Ammon's horn (tissue), 1 donor: ENCODE data around the gene FCHO2.

ENCODE experiments used
- DNase-seq: peaks from one replicate; pipeline ENCODE4 v3.0.0-alpha.2; 2016; ENCODE audit warnings: low spot score

The FCHO2 gene

GRCh38 chr5:73028991-73029595 lies 73.3 kb downstream of the FCHO2 start:
- no peak for DNase-seq

DNA sequence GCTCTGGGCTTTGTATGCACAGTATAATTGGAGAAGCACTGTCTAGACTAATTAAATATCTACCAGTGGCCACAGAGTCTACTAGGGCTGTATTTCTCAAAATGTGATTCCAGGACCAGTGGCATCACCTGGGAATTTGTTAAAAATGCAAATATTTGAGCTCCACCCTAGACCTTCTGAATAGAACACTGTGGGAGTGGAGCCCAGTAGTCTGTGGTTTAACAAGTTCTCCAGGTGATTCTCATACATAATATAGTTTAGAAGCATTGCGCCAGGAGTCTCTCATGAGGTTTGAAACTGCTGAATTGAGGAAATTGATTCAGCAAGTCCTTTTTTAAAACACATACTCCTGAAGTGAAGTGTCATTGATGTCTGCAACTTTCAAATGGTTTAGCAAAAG lies 74.7 kb downstream of the FCHO2 start:
- DNase-seq = no peak

GRCh38 chr5:73030995-73031394 lies 75.2 kb downstream of the FCHO2 start:
- no peak for DNase-seq

DNA sequence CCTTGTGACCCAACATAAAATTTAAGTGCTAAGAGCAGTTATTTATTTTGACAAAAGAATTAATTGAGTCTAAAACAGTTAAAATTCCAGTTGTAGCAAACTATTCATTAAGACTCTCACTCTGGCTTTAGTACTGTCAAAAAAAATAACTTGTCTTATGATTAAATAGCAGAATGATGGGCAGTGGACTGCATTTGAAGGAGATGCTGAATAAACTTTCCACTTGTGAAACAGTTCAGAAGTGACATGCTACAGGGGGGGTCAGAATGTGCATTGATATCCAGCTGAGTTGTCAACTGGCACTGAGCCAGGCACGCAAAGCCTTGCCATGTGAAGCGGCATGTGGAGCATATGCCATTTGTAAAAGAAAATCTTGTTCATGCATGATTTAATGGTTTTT lies 76.0 kb downstream of the FCHO2 start:
- peak; percentile 36 for DNase-seq

- no peak for DNase-seq
Measured at GRCh38 chr5:73032635-73033034, 76.8 kb downstream of the FCHO2 start.

DNA sequence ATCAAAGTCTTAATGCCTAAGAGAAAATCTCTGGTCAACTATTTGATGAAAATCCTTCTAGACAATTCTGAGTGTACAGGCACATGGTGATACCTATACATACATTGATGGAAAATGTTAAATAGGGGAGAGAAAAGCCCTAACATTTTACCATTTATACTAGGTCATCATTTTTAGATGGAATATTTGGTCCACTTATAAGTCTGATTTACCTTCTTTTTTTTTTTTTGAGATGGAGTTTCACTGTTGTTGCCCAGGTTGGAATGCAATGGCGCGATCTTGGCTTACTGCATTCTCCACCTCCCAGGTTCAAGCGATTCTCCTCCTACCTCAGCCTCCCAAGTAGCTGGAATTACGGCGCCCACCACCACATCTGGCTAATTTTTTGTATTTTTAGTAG lies 81.7 kb downstream of the FCHO2 start:
- DNase-seq = no peak

GRCh38 chr5:73039082-73039481 lies 83.2 kb downstream of the FCHO2 start:
- DNase-seq = no peak

GRCh38 chr5:73042993-73043392 lies 87.2 kb downstream of the FCHO2 start:
- no peak for DNase-seq

DNA sequence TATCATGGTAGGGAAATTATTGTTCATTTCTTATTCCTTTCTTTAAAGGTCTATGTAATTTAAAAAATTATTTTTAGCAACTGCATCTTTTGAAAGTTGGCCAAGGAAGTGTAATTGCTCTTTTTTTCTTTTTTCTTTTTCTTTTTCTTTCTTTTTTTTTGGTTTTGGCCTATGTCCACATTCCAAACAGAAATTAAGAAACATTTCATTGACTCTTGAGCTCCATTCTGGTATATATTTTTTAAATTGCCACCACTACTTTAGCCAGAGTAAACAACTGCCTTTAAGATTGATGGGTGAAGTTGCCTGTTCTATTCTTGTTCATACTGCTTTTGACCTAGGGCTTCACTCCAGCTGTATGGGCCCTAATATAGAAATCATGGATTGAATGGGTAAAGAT lies 88.7 kb downstream of the FCHO2 start:
- no peak for DNase-seq

GRCh38 chr5:73045623-73046022 lies 89.8 kb downstream of the FCHO2 start:
- no peak for DNase-seq

DNA sequence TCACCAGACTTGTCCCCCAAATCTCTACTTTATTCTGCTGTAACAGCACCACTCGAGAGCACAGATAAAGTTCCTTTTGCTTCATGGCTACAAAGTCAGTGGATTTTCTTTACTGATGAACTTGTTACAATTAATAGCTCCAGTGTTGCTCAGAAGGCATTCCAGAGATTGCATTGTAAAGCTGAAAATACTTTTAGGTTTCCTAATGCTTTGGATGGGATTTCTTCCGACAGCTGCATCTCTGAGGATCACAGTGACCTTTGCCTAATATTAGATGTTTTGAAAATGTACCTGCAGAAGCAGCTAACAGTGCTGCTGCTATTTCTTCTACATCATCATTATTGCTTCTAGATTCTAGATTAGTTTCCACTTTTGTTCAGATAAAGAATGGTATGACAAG lies 105.8 kb downstream of the FCHO2 start:
- no peak for DNase-seq

DNA sequence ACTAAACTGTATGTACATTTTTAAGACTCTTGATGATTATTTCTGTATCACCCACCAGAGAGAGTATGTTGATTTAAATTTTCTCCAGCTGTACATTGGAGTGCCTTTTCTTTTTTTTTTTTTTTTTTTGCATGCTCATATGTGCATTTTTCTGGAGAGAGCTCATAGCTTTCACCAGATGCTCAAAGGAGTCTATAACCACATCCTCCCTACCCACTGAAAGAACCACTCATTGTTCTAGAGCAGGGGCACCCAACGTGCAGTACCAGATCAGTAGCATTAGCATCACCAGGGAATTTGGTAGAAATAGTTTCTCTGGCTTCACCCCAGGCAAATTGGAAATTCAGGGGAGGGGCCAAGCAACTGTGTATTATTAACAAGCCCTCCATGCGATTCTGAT lies 110.6 kb downstream of the FCHO2 start:
- no peak for DNase-seq

- DNase-seq = no peak
Measured at GRCh38 chr5:73067213-73067612, 111.4 kb downstream of the FCHO2 start.

- DNase-seq = no peak
Measured at GRCh38 chr5:73081093-73081492, 125.3 kb downstream of the FCHO2 start.

DNA sequence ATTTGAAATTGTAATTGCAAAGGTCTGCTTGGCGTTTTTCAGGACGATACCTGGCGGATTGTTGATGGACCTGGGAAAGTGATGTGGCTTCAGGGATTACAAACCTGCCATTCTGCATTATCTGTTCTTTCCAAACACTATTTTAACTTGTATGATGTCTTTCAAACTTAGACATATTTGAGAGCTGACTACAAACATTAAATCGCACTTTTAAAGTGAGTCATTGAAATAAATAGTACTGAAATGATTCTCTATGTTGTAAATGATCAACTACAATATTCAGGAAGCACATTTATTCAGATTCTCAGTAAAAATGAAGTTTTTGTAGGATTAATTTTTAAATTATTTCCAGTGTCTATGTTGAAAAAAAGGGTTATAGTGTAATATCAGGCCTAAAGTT lies 132.2 kb downstream of the FCHO2 start:
- no peak for DNase-seq

DNA sequence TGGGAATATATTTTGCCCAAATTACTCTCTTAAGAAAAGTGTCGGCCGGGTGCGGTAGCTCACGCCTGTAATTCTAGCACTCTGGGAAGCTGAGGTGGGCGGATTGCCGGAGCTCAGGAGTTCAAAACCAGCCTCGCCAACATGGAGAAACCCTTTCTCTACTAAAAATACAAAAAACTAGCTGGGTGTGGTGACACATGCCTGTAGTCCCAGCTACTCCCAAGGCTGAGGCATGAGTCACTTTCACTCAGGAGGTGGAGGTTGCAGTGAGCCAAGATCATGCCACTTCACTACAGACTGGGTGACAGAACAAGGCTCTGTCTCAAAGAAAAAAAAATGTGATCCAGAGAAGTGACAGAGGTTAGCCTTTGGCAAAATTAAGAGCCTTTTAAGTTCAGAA lies 138.1 kb downstream of the FCHO2 start:
- DNase-seq = no peak

GRCh38 chr5:73094415-73094814 lies 138.6 kb downstream of the FCHO2 start:
- no peak for DNase-seq

GRCh38 chr5:73095564-73096238 lies 139.9 kb downstream of the FCHO2 start:
- DNase-seq = no peak

GRCh38 chr5:73096239-73096575 lies 140.4 kb downstream of the FCHO2 start:
- DNase-seq = no peak

DNA sequence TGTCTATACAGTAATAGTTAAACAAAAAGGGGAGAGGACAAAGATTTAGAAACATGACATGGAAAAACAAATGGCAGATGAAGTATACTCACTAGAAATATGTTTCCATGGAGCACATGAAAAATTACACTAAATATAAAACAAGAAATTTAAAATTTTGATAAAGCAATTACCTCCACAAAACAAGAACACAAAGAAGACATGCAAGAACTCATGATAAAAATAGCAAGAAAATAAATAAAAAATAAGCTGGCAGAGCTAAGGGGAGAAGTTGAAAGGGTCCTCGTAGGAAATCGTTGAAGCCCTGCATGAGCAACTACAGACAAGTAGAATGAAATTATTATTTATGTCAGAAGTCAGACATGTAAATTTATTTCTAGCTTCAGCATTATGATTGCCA lies 141.9 kb downstream of the FCHO2 start:
- no peak for DNase-seq

- no peak for DNase-seq
Measured at GRCh38 chr5:73100109-73100508, 144.3 kb downstream of the FCHO2 start.

DNA sequence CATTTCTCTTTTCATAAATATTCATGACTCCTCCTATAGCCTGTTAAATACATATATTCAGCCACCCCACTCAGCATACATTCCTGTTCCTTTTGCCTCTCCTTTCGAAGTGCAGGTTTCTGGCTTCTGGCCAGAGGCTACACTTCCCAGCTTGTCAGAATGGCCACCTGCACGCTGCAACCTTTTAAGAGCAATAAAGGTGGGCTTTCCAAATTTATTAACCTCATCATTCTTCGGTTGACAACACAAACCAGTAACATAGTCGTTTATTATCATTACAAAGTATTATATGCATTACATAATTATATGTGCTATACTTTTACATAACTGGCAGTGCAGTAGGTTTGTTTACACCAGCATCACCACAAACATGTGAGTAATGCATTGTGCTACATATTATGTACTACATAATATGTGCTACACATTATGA lies 148.0 kb downstream of the FCHO2 start:
- no peak for DNase-seq

- DNase-seq = no peak
Measured at GRCh38 chr5:73104326-73104725, 148.5 kb downstream of the FCHO2 start.

- DNase-seq = no peak
Measured at GRCh38 chr5:73106335-73106734, 150.5 kb downstream of the FCHO2 start.
